Measurements from ENCODE around the gene SLC51B.
A peak's percentile ranks its signal among the peaks of the same experiment; 100 is the strongest.
"Not testable (repeated sequence)": the region's sequence is repeated elsewhere in the genome, so short reads cannot be mapped to it uniquely, and the experiment has no call there.

The SLC51B gene

DNA sequence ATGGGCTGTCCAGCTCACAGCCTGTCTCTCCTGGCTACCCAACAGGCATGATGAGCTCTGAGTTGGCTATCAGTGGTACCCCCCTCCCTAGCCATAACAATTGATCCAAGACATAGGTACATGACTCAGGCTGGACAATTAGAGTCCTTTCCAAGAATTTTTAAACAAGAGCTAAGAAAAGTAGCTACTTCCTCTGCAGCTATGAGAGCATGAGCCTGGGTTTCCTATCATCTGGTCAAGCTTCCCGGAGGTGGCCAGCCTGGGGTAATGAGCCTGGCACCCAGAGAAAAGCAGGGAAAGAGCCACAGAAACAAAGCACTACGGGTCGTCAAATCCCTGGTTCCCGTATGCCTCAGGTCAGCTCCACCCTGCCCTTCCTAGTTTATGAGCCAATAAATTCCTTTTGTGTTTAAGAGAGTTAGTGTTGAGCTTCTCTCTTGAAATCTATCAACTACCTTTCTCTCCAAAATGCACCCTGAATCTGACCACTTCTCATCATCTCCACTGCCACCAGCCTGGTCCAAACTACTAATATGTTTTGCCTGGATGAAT lies 2.3 kb upstream of the SLC51B start:
- no peak for DNase-seq

DNA sequence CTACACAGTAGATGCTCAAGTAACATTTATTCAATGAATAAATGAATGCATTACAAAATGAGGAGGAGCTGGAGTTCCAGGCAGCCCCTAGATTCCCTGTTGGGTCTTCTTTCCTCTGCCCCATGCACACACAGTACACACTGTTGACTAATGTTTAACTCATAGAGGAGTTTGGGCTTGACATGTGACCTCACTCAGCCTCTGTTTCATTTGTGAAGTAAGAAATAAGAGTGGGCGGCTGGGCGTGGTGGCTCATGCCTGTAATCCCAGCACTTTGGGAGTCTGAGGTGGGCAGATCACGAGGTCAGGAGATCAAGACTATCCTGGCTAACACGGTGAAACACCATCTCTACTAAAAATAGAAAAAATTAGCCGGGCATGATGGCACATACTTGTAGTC lies 969 bp upstream of the SLC51B start:
- DNase-seq, result not testable (repeated sequence)

DNA sequence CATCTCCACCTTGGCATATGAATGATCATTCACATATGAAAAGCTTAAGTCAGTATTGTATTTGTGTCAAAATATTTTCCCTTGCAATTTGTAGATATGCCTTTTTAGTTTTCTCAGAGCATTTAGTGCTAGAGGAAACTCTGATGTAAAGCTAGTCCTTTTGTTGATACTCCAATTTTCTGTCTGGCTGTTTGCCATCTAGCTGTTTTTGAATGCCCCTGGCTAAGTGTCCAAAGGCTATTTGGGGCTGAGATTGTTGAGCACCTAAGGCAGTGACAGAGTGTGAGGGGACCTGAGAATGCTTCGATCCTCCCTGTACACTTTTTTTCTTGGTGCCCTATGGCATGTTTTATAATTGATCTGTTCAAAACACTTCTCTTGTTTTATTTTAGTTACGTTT lies 3.1 kb downstream of the SLC51B start:
- no peak for DNase-seq

DNA sequence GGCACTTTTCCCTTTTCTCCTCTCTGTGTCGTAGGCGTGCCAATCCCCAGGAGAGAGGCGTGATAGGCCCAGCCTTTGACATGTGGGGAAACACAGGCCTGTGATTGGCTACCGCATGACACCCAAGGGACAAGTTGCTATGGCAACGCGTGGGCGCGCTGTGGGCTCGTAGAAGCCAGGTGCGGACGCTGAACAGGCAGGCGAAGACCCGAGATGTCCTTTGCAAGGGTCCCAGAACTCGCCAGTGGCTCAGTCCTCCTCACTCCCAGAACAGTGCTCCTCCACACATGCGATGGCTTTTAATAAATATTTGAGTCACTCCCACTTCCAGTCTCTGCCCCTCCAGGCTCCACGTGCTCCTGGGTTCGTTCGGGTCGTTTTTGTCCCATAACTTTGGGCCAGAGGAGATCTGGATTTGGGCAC lies 4.2 kb downstream of the SLC51B start:
- DNase-seq, result peak; percentile 96

DNA sequence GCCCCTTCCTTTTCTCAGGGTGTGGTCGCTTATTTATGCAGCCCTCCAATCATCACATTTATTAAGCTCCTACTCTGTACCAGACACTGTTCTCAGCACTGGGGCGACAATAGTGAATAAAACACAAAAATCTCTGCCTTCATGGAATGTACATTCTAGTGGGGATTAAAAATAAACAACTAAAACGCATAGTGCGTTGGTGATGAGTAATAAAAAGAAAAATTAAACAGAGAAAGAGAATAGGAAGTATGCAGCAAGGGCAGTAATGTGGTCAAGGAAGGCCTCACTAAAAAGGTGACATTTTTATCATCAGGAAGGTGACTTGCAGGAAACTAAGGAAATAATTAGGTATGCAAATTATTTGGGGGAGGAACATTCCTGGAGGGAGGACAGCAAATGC lies 5.1 kb downstream of the SLC51B start:
- no peak for DNase-seq

DNA sequence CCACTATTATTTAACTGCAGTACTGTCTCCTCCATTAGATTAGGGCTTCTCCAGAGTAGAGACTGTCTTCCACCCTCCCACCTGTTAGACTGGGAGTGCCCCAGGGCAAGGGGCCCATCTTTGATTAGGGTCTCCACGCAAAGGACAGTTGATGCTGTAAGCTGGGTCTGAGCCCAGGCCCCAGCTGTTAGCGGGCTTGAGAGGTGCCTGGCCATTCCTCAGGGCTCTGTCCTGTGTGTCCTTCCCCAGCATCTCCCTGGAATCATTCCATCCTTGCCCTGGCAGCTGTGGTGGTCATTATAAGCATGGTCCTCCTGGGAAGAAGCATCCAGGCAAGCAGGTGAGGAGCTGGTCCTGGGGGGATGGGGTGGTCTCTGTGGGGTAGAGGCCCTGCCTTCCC lies 6.1 kb downstream of the SLC51B start:
- DNase-seq, result no peak

DNA sequence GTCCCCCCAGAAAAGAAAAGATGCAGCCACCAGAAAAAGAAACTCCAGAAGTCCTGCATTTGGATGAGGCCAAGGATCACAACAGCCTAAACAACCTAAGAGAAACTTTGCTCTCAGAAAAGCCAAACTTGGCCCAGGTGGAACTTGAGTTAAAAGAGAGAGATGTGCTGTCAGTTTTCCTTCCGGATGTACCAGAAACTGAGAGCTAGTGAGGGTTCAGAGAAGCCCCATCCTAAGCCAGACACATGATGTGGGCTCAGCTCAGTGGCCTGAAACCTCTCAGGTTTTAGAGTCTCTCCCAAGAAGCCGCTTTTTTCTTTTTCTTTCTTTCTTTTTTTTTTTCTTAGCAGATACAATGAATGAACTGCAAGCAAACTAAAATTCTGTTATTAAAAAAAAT lies 7.8 kb downstream of the SLC51B start:
- DNase-seq, result no peak

DNA sequence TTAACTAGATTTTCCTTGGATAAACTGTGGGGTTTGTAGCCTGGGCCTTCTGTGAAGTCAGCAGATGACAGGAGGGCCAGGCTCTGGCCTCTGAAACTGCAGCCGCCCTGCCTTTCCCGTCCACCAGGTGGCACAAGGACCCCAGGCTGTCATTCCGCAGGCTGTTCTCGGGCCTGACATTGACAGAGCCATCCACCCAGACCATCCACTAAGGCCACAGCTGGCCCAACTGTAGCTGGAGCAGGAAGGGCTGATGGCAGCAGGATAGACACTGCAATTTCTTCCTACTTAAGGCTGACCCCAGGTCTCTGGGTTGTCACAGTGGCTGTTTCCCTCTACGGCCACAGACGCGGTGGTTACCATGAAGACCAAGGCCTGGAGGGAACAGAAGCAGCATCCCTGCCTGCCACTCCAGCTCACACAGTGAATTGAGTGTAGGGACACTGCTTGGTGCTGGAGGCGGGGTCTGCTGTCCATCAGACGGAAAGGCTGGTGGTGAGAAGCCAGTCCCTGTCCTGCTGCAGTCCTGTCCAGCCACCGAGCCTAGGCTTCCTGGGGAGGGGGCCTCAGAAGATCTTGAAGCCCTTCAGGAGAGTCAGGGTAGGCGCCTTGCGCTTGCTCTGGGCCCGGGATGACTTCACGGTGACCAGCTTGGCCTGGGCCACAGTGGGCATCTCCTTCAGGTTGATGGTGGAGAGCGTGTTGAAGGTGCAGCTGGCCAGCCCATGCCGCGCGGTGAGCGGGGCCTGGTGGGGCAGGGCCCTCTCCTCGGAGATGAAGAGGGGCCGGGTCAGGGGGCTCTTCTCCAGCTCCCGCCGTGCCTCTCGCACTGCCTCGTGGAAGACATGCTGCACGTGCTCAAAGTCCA lies 9.4 kb downstream of the SLC51B start:
- peak; percentile 1 for DNase-seq

DNA sequence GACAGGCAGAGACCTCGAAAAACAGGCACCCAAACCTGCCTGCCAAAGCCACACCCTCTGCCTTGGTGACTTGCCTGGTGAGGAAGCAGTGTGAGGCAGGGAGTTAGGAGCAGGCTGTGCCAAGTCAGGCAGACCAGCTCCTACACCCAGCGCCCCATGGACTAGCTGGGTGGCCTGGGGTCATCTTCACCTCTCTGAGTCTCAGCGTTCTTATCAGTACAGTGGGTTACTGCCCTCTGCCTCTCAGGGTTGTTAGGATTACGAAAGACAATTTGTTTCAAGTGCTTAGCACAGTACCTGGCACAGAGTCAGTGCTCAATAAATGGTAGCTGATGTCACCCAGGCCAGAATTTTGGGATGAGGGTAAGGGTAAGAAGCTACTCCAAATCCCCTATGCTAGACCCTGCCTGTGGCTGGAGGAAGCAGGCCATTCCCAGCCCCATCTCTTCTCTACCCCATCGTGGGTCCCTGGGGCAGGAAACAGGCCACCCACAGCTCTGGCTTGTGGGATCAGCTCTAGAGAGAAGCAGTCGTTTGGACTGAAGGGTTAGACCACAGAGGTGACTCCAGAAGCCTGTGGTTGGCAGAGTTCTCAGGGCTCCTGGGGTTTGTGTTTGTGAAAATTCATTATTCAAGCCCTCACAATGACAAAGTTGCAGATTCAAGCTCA lies 10.1 kb downstream of the SLC51B start:
- no peak for DNase-seq

DNA sequence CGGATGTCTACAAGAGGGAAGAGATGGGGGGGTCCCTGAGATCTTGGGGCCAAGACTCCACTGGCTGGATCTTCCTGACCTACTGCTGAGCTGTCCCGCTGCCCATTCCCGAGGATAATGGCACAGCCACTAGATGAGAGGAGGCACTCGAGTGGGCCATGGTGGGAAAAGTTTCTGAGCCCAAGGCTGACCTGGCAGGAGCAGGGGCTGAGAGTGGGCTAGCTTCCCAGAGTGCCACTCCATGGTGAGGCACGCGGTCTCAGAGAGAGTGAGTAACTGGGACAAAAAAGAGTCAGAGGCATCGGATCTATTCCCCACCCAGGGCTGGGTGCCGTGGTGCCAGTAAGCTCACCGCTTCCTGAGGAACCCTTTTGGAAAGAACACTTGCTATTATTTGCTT lies 10.9 kb downstream of the SLC51B start:
- DNase-seq, result no peak

DNA sequence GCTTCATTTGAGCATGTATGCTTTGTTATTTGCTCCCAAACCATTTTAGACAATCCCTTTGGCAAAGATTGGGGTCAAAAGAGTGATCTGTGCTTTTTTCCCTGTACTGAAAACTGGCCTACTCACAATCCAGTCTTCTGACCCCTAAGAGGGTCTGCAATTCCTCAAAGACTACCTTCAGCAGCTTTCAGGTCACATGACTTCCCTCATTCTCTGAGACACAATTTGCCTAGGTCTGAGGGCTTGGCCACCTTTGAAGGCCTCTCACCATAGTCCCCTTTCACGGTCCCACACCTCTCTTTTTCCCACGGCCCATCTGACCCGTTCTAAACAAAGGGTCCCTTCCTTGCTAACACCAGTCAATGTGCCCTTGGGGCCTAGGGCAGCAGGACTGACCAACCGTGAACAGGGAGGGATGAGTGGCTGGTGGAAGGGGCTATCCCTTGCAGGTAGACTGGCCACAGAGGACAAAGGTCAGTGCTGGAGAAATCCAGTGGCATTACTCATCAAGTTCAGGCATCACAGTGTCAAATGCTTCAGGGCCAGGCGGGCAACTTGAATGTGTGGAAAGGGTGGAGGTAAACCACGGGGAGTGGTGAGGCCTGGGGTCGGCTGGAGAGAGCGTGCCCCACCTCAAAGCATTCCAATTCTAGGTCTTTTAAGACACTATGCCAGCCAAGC lies 11.8 kb downstream of the SLC51B start:
- no peak for DNase-seq

DNA sequence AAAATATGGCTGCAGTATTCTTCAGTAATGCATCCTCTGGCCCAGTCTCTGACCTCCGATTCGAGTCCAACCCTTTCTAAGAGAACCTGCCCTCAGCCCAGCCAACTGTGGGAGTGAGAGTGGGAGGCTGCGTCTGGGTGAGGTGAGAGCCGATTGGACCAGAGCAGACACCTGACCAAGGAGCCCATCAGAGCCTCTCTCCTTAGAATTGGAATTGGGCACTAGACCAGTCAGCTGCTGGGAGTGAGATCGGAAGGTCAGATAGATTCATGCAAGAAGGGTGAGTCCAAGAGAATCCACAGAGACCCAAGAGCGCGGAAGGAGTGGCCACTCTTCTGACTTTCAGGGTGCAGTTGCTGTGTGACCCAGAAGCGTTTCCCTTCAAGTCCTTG lies 12.4 kb downstream of the SLC51B start:
- DNase-seq, result no peak

DNA sequence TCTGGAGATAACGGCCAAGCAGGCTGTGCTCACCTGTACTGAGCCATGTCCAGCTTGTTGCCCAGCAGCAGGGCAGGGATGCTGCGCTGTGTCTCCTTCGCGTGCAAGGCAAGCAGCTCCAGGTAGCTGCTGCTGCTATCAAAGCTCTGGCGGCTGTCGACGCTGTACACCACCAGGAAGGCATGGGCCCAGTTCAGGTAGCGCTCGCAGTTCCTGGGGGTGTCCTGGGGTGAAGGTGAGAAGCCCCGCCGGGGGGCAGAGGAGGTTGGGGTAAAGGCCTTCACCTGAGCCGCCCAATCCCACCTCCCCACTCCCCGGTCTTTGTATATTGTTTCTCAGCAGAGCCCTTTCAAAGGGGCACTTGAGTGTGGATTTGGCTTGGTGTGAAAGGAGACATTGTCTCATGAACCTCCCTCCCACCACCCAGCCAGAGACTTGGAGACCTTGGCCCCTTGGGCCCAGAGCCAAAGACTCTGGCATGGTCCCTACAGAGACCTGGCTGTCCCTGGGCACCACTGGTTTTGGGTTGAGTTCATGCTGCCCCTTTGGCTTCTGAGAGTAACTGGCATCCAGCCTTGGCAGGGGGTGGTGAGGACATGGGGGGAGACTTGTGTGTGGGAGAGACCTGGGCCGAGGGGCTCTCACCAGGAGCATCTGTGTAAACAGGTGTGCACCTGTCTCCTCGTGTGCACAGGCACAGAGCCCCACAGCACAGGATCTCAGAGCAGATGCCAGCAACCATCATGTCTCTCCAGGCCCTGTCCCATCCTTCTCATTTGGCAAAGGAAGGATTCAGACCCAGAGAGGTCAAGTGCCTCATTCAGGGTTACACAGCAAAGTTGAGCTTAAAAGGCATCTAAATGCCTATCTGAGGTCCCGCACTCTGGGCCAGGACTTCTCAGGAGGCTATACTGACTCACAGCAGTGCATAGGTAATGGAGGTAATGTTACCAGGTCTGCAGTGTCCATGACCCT lies 13.5 kb downstream of the SLC51B start:
- no peak for DNase-seq

DNA sequence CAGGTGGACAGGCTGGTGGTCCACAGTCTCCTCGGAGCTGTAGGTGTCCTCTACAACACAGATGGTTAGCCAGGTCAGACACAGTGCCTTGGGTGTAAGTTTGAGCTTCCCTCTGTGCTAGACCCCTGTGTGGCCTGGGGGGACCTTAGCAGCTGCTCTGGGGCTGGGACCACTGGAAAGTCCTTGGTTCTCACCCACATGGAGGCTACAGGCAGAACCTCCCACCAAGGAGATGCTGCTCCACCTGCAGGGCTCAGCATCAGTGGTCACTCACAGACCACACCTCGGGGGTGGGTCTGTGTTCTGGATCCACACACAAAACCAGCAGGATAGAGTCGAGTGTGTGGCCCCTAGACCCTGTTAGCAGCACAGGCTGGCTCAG lies 14.2 kb downstream of the SLC51B start:
- no peak for DNase-seq

DNA sequence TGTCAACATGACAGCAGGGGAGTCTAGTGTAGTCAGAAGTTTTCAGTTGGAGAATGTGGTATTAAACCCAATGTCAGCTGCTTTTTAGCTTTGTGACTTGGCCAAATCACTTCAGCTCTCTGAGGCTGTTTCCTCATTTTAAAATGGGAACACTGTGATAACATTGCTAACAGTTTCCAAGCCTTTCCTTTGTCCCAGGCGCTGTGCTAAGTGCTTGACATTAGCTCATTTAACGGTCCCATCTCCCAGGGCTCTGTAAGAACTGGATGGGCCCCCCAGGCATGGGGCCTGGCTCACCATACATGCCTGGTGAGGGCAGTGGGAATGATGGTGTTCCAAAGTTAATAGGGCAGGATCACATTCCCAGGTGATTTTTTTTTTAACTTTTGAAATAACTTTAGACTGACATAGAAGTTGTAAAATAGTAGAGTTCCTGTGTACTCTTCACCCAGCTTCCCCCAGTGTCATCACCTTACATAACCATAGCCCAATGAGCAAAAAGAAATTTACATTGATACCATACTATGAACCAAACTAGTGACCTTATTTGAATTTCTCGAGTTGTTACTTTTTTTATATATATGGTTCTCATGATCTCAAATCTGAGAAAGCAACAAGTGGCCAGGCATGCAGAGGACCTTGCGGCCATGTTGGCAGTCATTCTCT lies 14.9 kb downstream of the SLC51B start:
- no peak for DNase-seq

DNA sequence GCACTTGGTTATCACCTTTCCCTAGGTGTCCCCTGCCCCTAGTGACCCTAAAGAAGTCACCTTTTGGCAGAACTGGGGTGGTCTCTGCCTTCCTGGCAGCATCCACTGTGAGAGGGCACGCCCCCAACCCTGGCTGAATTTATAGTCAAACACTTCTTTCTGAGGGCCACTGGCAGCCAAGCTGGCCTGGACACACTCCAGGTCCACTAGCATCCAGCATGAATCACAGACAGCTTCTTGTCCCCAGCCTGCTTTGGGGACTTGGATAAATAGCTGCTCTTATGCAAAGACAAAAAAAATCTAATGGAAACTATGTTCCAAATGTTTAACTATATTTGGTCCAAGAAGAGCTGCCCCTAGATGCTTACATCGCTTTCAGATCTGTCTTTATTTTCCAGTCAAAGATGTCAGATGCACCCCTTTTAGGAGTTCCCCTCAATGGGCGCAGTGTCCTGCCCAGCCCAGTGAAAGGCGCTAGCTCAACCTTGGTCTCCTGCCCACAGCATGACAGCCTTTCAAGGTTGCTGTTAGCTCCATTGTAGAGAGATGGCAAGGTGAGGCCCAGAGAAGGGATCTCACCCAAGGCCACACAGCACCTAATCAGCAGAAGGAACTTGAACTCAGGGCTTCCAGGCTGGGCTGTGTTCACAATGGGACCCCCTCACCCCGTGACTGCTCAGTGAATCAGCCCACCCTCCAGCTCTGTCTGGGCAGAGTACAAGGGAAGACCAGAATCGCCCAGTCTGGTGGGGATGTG lies 15.6 kb downstream of the SLC51B start:
- DNase-seq, result no peak

DNA sequence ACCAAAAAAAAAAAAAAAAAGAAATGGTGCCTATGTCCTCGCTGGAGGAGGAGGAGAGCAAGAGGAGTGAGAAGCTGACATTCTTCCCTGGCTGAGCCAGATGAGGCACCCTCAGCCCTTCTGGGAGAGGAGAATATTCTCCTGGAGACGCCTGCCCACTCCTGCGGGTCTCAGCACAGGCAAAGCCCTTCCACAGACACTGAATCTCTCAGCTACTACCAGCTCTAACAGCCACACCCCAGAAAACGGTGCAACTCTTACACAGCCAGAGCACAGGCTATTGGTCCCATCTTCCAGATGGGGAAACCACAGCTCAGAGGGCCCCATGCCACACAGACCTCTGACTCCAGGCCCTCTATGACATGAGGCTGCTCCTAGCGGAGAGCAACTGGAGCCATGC lies 16.9 kb downstream of the SLC51B start:
- no peak for DNase-seq

DNA sequence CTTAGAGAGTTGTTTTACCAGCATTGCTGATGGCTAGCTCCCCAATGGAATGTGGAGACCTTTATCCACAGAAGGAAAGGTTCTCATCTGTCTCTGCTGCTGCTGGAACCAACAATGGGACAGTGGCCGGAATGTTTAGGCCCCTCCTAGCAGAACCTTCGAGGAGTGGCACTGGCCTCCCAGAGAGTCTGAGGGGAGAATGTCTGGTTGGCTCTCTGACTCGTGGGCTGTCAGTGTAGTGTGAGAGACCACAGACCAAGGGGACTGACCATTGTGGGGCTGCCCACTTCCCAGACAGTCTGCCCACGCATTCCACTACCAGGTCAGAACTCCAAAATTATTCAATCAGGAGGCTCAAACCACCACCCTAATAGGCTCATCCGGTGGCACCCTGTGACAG lies 17.5 kb downstream of the SLC51B start:
- DNase-seq, result no peak

DNA sequence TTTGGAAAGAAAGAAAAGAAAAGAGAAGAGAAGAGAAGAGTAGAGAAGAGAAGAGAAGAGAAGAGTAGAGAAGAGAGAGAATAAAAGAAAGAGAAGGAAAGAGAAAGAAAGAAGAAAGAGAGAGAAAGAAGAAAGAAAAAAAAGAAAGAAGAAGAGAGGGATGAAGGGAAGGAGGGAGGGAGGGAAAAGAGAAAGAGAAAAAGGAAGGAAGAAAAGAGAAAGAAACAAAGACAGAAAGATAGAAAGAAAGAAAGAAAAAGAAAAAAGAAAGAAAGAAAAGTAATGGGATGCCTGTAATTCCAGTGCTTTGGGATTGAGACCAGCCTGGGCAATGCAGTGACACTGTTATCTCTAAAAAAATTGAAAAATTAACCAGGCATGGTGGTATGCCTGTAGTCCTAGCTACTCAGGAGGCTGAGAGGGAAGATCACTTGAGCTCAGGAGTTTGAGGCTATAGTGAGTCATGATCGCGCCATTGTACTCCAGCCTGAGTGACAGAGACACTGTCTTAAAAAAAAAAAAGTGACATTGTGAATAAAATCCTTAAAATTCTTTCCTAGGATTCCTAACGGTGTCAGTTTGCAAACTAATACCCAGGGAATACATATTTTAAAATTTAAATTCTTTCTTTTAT lies 20.9 kb downstream of the SLC51B start:
- DNase-seq, result no peak

DNA sequence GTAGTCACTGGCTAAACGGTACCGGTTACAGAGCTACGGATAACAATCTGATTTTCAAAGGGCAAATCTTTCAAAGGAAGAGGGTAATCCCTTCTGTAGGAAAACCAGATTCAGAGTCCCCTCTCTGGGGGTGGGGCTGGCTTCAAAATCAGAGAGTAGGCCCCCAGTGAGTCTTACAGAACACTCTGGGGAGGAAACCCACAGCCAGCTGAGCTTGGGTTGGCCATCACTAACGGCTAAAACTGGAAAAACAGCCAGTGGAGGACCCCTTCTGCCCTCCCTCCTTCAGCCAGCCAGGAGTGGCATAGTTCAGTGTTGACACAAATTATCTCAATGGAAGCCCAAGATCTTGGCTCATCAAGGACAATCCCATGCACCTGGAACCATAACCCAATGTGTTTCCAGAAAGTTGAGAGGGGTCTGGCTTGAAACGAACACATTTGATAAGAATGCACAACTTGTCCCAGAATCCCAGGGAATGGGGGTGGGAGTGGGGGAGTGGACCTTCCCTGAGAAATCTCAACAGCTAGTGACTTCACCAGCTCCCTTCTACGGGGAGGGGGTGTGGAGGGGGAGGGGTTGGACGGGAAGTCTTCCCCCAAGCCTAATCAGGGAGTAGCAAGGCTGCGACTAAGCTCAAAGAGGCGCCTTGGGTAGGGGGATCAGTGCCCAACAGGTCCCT lies 21.6 kb downstream of the SLC51B start:
- DNase-seq, result no peak

Data from NCI-H524 treated with DMSO at 0.1 percent for 48 hours (cell line).